MG63 (cell line): ENCODE data around the gene MEIS1. TPM values are rescaled to one million over a fixed set of nuclear protein-coding genes. Genes with fewer than 3 reads are reported as not detected.

Experiments
- DNase-seq: peaks from one replicate; pipeline ENCODE4 v3.0.0-alpha.2; 2020
- H3K27me3 ChIP-seq: fragments of 250-450 bp; sonication (Bioruptor Pico); 2 replicates; pipeline ENCODE4 v1.5.1; 2020; ENCODE audit warnings: mild to moderate bottlenecking, moderate library complexity
- H3K36me3 ChIP-seq: fragments of 250-450 bp; sonication (Bioruptor Pico); 2 replicates; pipeline ENCODE4 v1.5.1; 2020; ENCODE audit warnings: mild to moderate bottlenecking, moderate library complexity
- H3K4me3 ChIP-seq: fragments of 250-450 bp; sonication (Bioruptor Pico); 2 replicates; pipeline ENCODE4 v1.5.1; 2020; ENCODE audit warnings: mild to moderate bottlenecking, moderate library complexity
- H3K9me3 ChIP-seq: fragments of 250-450 bp; sonication (Bioruptor Pico); 2 replicates; pipeline ENCODE4 v1.5.1; 2020; ENCODE audit warnings: mild to moderate bottlenecking, moderate library complexity
- total RNA-seq: library from RNA; depleted of rRNA; stranded (reverse); fragments of >200 nt; shearing (Covaris generic); gene quantifications from 2 replicates; pipeline ENCODE4 v1.2.3, GENCODE V29; 2014; ENCODE audit warnings: low replicate concordance

MEIS1 gene
- total RNA-seq, 1 experiment from 2014 or later = 3.6 TPM

DNA sequence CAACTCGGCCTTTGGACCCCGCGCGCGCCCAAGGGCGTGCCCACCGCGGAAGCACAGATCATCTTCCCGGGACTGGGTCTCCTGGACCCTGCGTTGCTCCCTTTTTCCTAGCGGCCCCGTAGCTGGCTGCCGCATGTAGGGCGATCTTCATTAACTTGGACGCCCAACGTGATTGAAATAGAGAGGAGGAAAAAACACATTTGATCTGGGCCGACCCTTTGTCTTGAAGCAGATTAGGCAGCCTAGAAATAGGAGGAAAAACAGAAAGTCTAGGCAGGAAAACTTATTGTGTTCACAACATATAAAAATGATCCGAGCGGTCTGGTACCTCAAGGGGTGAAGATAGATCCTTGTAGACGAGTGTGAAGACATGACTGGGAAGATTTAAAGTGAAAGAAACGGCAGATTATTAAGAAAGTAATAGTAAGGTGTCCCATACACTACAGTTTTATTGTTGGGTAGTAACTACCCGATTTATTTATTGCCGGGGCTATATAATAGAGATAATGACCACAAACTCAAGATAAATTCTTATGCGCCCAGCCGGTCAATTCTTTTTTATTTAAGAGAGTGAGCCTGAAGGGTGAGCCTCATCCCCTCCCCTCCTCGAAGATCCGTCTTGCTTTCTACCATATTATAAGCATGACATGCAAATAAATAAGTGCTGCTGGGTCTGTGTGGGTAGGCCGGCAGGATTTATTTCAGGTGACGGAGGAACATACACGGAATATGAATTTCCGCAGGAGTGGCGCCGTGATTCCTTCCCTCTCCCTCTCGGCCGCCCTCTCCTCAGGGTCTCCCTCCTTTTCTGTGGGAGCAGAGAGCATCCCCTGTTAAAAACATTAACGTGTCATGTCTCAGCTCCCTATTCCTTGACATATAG lies 147.4 kb downstream of the MEIS1 start:
- no peak for DNase-seq
- Histone ChIP-seq H3K9me3 (no peaks in the 10 kb centered on the region), H3K36me3 (no peaks in the 10 kb centered on the region), H3K27me3 (peaks cover 34% of the 10 kb centered on the region), H3K4me3 (peak overlapping the region; percentile 38; the same call in 1 of the 2 replicates)

- no peaks in the 10 kb centered on the region for H3K36me3 ChIP-seq
- DNase-seq = no peak
- H3K4me3 ChIP-seq = no peak overlapping the region
- H3K9me3 ChIP-seq = no peaks in the 10 kb centered on the region
- H3K27me3 ChIP-seq = peaks cover 28% of the 10 kb centered on the region
These were observed 148.3 kb downstream of the MEIS1 start for GRCh38 chr2:66582987-66583880.

- H3K4me3 ChIP-seq = no peak overlapping the region
- DNase-seq = no peak
- H3K9me3 ChIP-seq = no peaks in the 10 kb centered on the region
- peaks cover 26% of the 10 kb centered on the region for H3K27me3 ChIP-seq
- no peaks in the 10 kb centered on the region for H3K36me3 ChIP-seq
These were observed 149.0 kb downstream of the MEIS1 start for GRCh38 chr2:66583881-66584280.

DNA sequence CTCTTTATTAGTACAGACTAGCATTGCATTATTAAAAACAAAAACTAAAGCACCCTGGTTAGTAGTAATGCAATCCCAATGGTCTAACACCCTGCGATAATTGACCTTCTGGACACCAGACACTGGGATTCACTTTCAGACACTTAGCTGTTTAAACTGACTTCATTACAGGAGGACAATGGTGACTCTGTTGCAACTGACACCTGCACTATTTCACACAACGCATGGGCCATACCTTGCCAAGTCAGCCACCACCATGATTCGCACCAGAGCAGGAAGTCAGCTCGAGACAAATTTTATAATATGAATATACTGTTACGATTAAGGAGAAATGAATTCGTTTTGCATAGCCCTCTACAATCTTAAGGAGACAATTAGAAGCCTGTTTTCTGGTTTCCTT lies 150.7 kb downstream of the MEIS1 start:
- Histone ChIP-seq H3K36me3 (no peaks in the 10 kb centered on the region), H3K27me3 (peaks cover 12% of the 10 kb centered on the region), H3K4me3 (no peak overlapping the region), H3K9me3 (no peaks in the 10 kb centered on the region)
- no peak for DNase-seq

GRCh38 chr2:66587216-66587615 lies 152.3 kb downstream of the MEIS1 start:
- Histone ChIP-seq H3K9me3 (no peaks in the 10 kb centered on the region), H3K36me3 (no peaks in the 10 kb centered on the region), H3K27me3 (no peaks in the 10 kb centered on the region), H3K4me3 (no peak overlapping the region)
- peak; percentile 30 for DNase-seq

- DNase-seq = no peak
- no peaks in the 10 kb centered on the region for H3K9me3 ChIP-seq
- no peak overlapping the region for H3K4me3 ChIP-seq
- H3K36me3 ChIP-seq = no peaks in the 10 kb centered on the region
- no peaks in the 10 kb centered on the region for H3K27me3 ChIP-seq
These were observed 159.1 kb downstream of the MEIS1 start for GRCh38 chr2:66594001-66594400.

DNA sequence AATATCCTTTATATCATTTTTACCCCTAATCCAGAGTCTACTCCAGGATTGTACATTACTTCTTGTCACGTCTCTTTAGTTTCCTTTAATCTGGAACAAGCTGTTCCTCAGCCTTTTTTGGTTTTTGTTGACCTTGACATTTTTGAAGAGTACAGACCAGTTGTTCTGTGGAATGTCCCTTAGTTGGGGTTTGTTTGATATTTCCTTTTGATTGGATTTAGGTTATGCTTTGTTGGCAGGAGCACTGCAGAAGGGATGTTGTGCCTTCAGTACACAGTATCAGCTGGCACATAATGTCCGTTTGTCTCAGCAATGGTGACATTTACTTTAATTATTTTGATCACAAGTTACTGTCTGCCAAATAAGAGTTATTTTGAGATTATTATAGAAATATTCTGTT lies 160.6 kb downstream of the MEIS1 start:
- no peaks in the 10 kb centered on the region for H3K27me3 ChIP-seq
- no peak overlapping the region for H3K4me3 ChIP-seq
- H3K9me3 ChIP-seq = no peaks in the 10 kb centered on the region
- no peaks in the 10 kb centered on the region for H3K36me3 ChIP-seq
- DNase-seq = no peak

DNA sequence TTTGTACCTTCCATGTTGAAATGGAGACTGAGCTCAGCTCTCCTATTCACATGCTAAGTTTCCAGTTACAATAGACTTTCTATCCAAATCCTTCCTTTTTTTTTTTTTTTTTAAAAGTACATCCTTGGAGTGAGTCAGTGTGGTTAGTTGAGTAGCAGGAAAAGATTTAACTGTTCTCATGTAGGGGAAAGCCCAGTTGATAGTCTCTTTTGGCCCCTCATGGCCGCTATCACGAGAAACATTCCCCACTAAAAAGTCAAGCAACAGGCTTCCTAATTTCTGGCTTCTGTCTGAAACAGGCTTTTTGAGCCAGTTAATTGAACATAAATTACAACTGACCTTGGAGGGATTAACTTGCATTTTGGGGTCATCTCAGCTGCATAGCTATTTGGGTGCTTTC lies 161.3 kb downstream of the MEIS1 start:
- Histone ChIP-seq H3K36me3 (no peaks in the 10 kb centered on the region), H3K27me3 (no peaks in the 10 kb centered on the region), H3K9me3 (no peaks in the 10 kb centered on the region), H3K4me3 (no peak overlapping the region)
- no peak for DNase-seq

- DNase-seq = no peak
- Histone ChIP-seq H3K36me3 (no peaks in the 10 kb centered on the region), H3K27me3 (no peaks in the 10 kb centered on the region), H3K4me3 (no peak overlapping the region), H3K9me3 (no peaks in the 10 kb centered on the region)
These were observed 166.7 kb downstream of the MEIS1 start for GRCh38 chr2:66601624-66602023.

DNA sequence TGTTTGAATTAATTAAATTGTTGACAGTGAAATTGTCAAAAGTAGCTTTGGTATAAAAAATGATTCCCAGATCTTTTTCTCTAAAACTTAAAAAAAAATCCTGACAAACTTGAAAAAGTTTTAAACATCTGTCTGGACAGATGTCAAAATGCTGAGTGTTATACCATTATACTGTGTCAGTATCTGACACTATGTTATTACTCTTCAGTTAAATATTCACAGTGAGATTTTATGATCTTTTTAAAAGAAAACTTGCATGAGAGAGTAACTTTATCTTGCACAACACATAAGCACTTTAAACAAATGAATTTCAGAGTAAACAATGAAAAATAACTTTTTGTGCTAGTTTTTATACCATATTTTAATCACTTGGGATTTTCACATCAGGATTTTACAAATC lies 167.4 kb downstream of the MEIS1 start:
- Histone ChIP-seq H3K9me3 (no peaks in the 10 kb centered on the region), H3K27me3 (no peaks in the 10 kb centered on the region), H3K4me3 (no peak overlapping the region), H3K36me3 (no peaks in the 10 kb centered on the region)
- DNase-seq = no peak

GRCh38 chr2:66604326-66604725 lies 169.4 kb downstream of the MEIS1 start:
- Histone ChIP-seq H3K27me3 (no peaks in the 10 kb centered on the region), H3K9me3 (no peaks in the 10 kb centered on the region), H3K36me3 (no peaks in the 10 kb centered on the region), H3K4me3 (no peak overlapping the region)
- DNase-seq = no peak

DNA sequence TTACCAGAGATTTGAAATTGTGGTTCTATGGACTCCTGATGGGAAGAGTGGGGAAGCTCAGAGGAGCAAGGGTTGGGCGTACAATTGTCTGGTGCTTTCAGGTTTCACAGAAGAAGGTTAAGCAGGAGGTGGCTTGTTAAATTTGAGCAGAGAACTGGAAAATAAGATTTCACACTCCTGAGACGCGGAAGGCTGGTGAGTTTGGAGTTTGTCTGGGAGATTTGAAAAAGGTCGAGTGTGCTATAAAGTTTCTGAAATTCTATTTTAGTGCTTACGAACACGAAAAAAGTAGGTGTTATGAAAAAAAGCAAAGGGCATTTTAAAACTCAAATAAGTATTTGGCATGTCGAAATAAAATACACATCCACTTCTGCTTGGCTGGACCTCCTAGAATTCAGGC lies 170.1 kb downstream of the MEIS1 start:
- Histone ChIP-seq H3K27me3 (no peaks in the 10 kb centered on the region), H3K36me3 (no peaks in the 10 kb centered on the region), H3K4me3 (no peak overlapping the region), H3K9me3 (no peaks in the 10 kb centered on the region)
- no peak for DNase-seq

DNA sequence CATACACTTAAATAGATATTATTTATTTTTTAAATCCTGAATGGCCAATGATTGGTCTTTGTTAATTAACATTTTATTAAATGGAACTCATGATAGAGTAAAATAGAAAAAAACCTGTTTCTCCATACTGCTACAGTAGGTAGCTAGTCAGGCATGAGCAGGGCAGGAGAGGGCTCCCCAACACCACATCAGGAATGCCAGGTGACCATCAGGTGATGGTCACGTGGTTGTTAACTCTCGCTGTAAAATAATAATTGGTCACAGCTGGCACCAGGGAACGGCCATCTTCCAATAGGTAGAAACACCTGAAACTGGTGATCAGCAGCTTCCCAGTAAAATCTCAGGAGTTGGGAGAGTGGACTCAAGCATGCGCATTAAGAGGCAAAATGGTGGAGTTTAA lies 172.2 kb downstream of the MEIS1 start:
- H3K4me3 ChIP-seq = no peak overlapping the region
- no peaks in the 10 kb centered on the region for H3K9me3 ChIP-seq
- no peak for DNase-seq
- H3K27me3 ChIP-seq = no peaks in the 10 kb centered on the region
- H3K36me3 ChIP-seq = no peaks in the 10 kb centered on the region
